Endodermal cell (in vitro differentiated cells): ENCODE data around the gene MRPS27. TPM values are rescaled to one million over a fixed set of nuclear protein-coding genes. Genes with fewer than 3 reads are reported as not detected.
A peak's percentile ranks its signal among the peaks of the same experiment; 100 is the strongest.

Source experiments
- DNase-seq: peaks from one replicate; pipeline ENCODE4 v3.0.0-alpha.2; 2017
- H3K27ac ChIP-seq: 2 replicates; pipeline ENCODE4 v1.5.1; 2013; ENCODE audit warnings: mild to moderate bottlenecking, low read depth, low read length, moderate library complexity
- H3K27me3 ChIP-seq: 2 replicates; pipeline ENCODE4 v1.6.1; 2013; ENCODE audit warnings: mild to moderate bottlenecking, low read length, moderate library complexity; ENCODE audit not compliant: insufficient read depth, control insufficient read depth, poor library complexity, severe bottlenecking
- H3K36me3 ChIP-seq: 2 replicates; pipeline ENCODE4 v1.7.0; 2013; ENCODE audit warnings: mild to moderate bottlenecking, low read length, moderate library complexity; ENCODE audit not compliant: control insufficient read depth, insufficient read depth
- H3K4me1 ChIP-seq: one replicate; pipeline ENCODE4 v1.7.0; 2013; ENCODE audit warnings: low read length; ENCODE audit not compliant: control insufficient read depth, insufficient read depth
- H3K4me3 ChIP-seq: 2 replicates; pipeline ENCODE4 v1.5.1; 2013; ENCODE audit warnings: mild to moderate bottlenecking, low read length, moderate library complexity
- H3K9ac ChIP-seq: 2 replicates; pipeline ENCODE4 v1.6.1; 2013; ENCODE audit warnings: mild to moderate bottlenecking, low read length, moderate library complexity; ENCODE audit not compliant: poor library complexity, severe bottlenecking; ENCODE audit errors: extremely low read depth
- H3K9me3 ChIP-seq: 2 replicates; pipeline ENCODE4 v1.6.1; 2013; ENCODE audit warnings: mild to moderate bottlenecking, low read length, moderate library complexity; ENCODE audit not compliant: control insufficient read depth
- H3K27ac Mint-ChIP-seq: 2 replicates; pipeline ENCODE4 v1.8.0; 2020; ENCODE audit warnings: mixed read lengths
- H3K27me3 Mint-ChIP-seq: 2 replicates; pipeline ENCODE4 v1.8.0; 2021; ENCODE audit warnings: mild to moderate bottlenecking, mixed read lengths; ENCODE audit not compliant: insufficient read depth
- H3K36me3 Mint-ChIP-seq: 2 replicates; pipeline ENCODE4 v1.8.0; 2020; ENCODE audit warnings: low read depth, mixed read lengths
- H3K4me1 Mint-ChIP-seq: 2 replicates; pipeline ENCODE4 v1.8.0; 2020; ENCODE audit warnings: mixed read lengths
- H3K4me3 Mint-ChIP-seq: 2 replicates; pipeline ENCODE4 v1.8.0; 2020; ENCODE audit warnings: mild to moderate bottlenecking, moderate library complexity, mixed read lengths
- H3K9me3 Mint-ChIP-seq: 2 replicates; pipeline ENCODE4 v1.8.0; 2020; ENCODE audit warnings: mild to moderate bottlenecking, mixed read lengths
- WGBS, 2 experiments: methylation state at CpG; one replicate each; pipeline versions ENCODE4 v1.1.5 to v1.1.7; 2013; ENCODE audit warnings: missing lambda C conversion rate in 2 of 2, mixed read lengths in 1 of 2; ENCODE audit not compliant: insufficient coverage in 1 of 2, insufficient read length in 1 of 2; 5-methylcytosine and 5-hydroxymethylcytosine counted together
- total RNA-seq, 2 donors: library from RNA; stranded (reverse); fragmentation: NEBNext Ultra II Directional in 1 of 2; extraction: Animal tissue kit (Norgen Biotek cat#: 25700) in 1 of 2; gene quantifications; 2 replicates in 1 of 2; 3 replicates in 1 of 2; pipeline ENCODE4 v1.2.1, GENCODE V29; 2021
- TF ChIP-seq, protein P1 (sequence below): fragments of 200-600 bp; sonication (generic); conservative IDR thresholded peaks from 2 replicates; pipeline ENCODE4 v1.5.0; 2021; ENCODE audit warnings: antibody characterized with exemption, mild to moderate bottlenecking

Gene MRPS27
- total RNA-seq, 2 donors from 2014 or later, result 55.2 to 80.8 TPM

DNA sequence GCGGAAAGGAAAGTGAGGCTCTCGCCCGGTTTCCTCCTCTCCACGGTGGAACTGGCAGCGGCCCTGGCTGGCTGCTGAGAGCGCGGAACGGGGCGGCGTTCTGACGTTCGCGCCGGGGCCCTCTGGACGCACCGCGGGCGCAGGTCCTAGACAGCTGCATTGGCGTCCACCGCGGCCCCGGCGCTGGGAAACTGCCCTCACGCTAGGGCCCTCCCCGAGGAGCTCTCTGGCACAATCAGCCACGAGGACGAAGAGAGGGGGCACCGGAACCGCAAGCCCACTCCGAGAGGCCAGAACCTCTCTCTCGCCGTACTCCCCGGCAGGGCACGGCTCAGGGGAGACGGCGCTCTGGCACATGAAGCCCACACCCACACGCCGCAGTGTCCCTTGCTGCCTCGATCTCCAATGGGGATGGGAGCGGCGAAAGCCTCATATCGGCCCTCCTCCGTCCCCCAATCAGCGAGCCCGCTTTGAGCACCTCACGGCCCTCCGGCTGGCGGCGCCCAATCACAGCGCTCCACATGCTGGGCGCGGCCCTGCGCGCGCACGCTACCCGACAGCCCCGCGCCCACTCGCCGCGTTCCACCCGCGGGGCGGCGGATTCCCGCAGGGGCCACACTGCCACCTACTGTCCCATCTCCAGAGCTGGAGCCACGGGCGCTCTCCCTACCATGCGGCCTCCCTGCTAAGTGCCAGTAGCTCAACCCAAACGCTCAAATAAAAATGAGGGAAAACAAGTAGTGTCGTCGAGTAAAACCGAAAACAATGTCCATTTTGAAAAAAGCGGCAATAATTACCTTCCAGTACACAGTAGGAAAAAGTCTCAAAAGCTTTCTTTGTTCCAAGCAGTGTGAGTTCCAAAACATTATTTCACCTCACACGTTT is 11.8 kb downstream of the MRPS27 start:
- Histone ChIP-seq H3K9me3 (peaks cover 7% of the 10 kb centered on the region), H3K36me3 (peaks cover 46% of the 10 kb centered on the region), H3K27me3 (no peaks in the 10 kb centered on the region), H3K9ac (peak overlapping the region; percentile 72), H3K4me3 (peak overlapping the region; percentile 80), H3K4me1 (peaks cover 5% of the 10 kb centered on the region), H3K27ac (peak overlapping the region; percentile 84)
- Mint-ChIP-seq H3K4me3 (peak overlapping the region; percentile 83), H3K9me3 (no peaks in the 10 kb centered on the region), H3K27ac (peak overlapping the region; percentile 97), H3K27me3 (no peaks in the 10 kb centered on the region), H3K36me3 (peaks cover 28% of the 10 kb centered on the region), H3K4me1 (peaks cover 21% of the 10 kb centered on the region)
- DNase-seq, result peak; percentile 97
- WGBS, 2 experiments, result 12 to 48% methylated on average over 42 to 76 of the region's 76 CpGs
- TF ChIP-seq, protein P1, sequence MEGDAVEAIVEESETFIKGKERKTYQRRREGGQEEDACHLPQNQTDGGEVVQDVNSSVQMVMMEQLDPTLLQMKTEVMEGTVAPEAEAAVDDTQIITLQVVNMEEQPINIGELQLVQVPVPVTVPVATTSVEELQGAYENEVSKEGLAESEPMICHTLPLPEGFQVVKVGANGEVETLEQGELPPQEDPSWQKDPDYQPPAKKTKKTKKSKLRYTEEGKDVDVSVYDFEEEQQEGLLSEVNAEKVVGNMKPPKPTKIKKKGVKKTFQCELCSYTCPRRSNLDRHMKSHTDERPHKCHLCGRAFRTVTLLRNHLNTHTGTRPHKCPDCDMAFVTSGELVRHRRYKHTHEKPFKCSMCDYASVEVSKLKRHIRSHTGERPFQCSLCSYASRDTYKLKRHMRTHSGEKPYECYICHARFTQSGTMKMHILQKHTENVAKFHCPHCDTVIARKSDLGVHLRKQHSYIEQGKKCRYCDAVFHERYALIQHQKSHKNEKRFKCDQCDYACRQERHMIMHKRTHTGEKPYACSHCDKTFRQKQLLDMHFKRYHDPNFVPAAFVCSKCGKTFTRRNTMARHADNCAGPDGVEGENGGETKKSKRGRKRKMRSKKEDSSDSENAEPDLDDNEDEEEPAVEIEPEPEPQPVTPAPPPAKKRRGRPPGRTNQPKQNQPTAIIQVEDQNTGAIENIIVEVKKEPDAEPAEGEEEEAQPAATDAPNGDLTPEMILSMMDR, result peak; percentile 79

DNA sequence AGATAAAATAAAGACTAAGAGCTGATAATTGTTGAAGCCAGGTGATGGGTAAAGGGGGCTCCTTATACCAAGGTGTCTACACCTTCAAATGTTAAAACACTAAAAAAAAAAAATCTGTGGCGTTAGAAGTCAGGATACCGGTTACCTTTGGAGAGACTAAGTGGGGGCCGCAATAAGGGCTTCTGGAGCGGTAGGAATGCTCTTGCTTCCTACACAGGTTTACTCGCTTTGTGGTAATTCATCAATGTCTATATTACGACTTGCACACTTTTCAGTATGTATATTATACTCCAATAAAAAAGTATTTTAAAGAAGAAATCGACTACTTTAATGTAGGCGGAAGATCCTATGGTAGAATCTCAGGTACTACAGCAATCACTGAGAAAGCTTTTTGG is 12.5 kb downstream of the MRPS27 start:
- peaks cover 25% of the 10 kb centered on the region for H3K4me1 Mint-ChIP-seq
- H3K9me3 Mint-ChIP-seq, result no peaks in the 10 kb centered on the region
- TF ChIP-seq, protein P1, result no peak
- no peaks in the 10 kb centered on the region for H3K27me3 ChIP-seq
- H3K9ac ChIP-seq, result peak overlapping the region; percentile 72
- peak overlapping the region; percentile 84 for H3K27ac ChIP-seq
- peaks cover 45% of the 10 kb centered on the region for H3K36me3 ChIP-seq
- no peaks in the 10 kb centered on the region for H3K27me3 Mint-ChIP-seq
- peak overlapping the region; percentile 97 for H3K27ac Mint-ChIP-seq
- peak overlapping the region; percentile 80 for H3K4me3 ChIP-seq
- peaks cover 23% of the 10 kb centered on the region for H3K36me3 Mint-ChIP-seq
- DNase-seq, result no peak
- WGBS, 2 experiments, result 57 to 81% methylated on average over 4 to 8 of the region's 8 CpGs
- peaks cover 7% of the 10 kb centered on the region for H3K9me3 ChIP-seq
- peak overlapping the region; percentile 83 for H3K4me3 Mint-ChIP-seq
- peaks cover 8% of the 10 kb centered on the region for H3K4me1 ChIP-seq

DNA sequence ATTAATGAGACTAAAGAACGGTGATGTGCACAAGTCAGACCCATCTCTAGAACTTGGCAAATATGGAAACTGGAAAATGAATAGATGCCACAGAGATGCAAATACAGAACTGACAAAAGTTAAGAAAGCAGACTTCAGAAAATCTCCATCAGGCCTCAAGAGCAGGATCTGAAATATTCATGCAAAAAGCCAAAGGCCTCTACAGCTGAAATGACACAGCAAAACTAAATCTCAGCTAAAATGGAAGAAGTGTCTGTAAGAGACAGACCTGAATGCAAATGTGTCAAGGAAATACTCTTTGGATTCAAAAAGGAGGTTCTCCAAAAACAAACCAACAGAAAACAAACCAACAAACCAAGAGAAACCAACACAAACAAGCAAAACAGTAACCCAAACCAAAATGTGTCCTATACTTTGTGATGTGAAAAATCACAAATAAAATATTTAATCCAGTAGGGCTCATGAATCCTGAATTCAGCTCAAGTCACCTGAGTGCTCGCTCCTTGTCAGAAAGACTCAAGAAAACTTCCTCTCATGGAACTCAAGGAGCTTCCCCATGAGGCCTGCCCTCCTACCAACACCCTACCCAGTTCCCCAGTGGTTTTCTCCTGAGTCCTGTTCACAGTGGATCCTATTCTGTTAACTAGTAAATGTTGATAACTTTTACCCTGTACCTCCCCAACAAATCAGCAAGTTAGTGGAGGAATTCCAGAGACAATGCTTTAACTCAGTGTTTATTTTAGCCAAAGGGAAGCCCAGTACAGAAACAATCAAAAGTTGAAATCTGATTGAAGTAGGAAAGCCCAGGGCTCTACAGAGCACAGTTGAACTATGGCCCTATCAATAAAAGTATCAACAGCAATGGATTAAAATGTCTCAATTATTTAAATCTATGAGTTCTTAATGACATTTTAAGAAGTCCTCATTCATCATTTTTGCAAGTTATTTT is 14.6 kb downstream of the MRPS27 start:
- peaks cover 45% of the 10 kb centered on the region for H3K4me1 Mint-ChIP-seq
- 100% methylated on average over 1 to 2 of the region's 2 CpGs for WGBS, 2 experiments
- DNase-seq, result no peak
- no peaks in the 10 kb centered on the region for H3K9me3 Mint-ChIP-seq
- no peak overlapping the region for H3K4me3 Mint-ChIP-seq
- peaks cover 23% of the 10 kb centered on the region for H3K4me1 ChIP-seq
- peaks cover 10% of the 10 kb centered on the region for H3K36me3 Mint-ChIP-seq
- no peaks in the 10 kb centered on the region for H3K27me3 Mint-ChIP-seq
- peak overlapping the region; percentile 90 for H3K27ac Mint-ChIP-seq
- H3K4me3 ChIP-seq, result peak overlapping the region; percentile 25
- no peak overlapping the region for H3K27ac ChIP-seq
- H3K9me3 ChIP-seq, result peaks cover 7% of the 10 kb centered on the region
- H3K9ac ChIP-seq, result no peak overlapping the region
- TF ChIP-seq, protein P1, result no peak
- H3K27me3 ChIP-seq, result no peaks in the 10 kb centered on the region
- H3K36me3 ChIP-seq, result peaks cover 25% of the 10 kb centered on the region
